NCI-H2171 treated with DMSO at 0.1 percent for 48 hours (cell line): ENCODE results near the gene CNTN5.
A peak's percentile ranks its signal among the peaks of the same experiment; 100 is the strongest.
"Not testable (repeated sequence)": the region's sequence is repeated elsewhere in the genome, so short reads cannot be mapped to it uniquely, and the experiment has no call there.

Experiments
- DNase-seq: peaks from one replicate; lab custom pipeline; 2025; lab: John Stamatoyannopoulos, UW

Gene CNTN5

DNA sequence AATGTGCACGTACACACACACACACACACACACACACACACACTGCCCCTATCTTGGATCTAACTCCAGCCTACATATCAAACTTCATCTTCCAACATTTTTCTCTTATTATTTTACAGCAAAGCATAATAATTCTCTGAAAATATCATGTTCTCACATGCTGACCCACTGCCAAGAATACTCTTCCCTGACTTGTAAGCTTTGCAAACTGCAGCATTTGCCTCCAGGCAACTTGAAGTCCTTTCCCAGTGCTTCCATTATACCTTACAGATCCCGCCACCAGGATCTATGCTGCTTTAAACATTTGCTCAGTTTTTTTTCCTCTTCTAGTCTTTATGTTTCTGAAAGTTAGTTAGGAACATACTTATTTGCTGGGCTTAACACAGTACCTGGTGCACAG, 1183.0 kb downstream of the CNTN5 start:
- DNase-seq = no peak

DNA sequence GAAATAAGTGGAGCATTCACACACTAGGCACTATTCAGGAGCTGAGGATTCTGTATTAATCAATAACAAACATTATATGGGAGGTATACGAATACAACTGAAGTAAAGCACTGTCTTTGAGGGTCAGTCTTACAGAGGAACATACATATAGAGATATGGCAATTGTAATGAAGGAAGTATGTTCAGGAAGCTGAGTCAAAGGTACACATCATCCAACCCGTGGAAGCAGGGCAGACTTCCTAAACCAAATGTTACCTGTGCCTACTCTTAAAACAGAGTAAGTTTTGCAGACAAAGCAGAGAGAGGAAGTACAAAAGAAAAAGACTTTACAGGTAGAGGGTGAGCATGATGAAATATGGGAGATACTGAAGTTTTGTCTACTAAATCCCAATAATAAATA, 1185.2 kb downstream of the CNTN5 start:
- no peak for DNase-seq

GRCh38 chr11:100208207-100208606, 1187.5 kb downstream of the CNTN5 start:
- DNase-seq = no peak

- DNase-seq = no peak
These were observed 1194.0 kb downstream of the CNTN5 start for GRCh38 chr11:100214791-100215190.

- no peak for DNase-seq
These were observed 1200.1 kb downstream of the CNTN5 start for GRCh38 chr11:100220801-100221200.

GRCh38 chr11:100221791-100222190, 1201.0 kb downstream of the CNTN5 start:
- DNase-seq = no peak

DNA sequence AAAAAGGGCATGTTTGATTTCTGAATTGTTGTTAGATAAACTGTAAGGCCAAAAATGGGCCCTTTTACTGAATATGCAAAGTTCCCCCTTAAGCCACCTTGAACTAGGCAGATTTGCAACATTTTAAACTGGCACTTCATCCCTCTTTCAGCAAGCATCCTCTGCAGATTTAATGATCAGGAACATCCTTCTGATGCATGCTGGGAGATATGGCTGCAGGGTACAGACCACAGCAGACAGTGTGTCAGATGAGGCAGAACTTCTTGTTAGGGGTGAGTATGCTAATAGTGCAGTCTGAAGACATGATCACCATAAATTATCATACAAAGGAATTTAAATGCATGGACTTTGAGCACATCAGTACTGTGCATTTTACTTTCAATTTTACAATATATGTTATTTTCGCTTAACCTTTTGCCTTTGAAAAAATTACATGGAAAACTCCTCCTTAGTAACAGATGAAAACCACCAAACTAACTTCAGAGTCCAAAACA, 1203.8 kb downstream of the CNTN5 start:
- DNase-seq = no peak

- no peak for DNase-seq
These were observed 1208.3 kb downstream of the CNTN5 start for GRCh38 chr11:100229086-100229485.

GRCh38 chr11:100232006-100232405, 1211.3 kb downstream of the CNTN5 start:
- DNase-seq = no peak

DNA sequence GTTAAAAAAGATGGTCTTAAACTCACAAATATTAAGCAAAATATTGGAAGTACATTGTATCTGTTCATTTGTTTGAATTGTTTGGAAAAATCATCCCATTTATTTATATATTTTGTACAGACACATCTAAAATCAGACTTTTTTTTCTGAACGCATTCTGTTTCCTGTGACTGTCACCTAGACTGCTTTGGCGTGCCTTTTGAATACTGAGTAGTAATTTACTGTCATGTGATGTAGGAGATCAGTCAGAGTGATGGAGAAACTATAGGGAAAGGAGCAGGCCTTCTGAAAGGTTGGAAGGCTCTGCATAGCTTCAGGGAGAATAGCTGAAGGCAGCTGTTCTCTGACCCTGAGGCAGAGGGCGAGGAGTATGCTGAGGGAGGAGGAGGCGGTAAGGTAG, 1214.3 kb downstream of the CNTN5 start:
- no peak for DNase-seq

DNA sequence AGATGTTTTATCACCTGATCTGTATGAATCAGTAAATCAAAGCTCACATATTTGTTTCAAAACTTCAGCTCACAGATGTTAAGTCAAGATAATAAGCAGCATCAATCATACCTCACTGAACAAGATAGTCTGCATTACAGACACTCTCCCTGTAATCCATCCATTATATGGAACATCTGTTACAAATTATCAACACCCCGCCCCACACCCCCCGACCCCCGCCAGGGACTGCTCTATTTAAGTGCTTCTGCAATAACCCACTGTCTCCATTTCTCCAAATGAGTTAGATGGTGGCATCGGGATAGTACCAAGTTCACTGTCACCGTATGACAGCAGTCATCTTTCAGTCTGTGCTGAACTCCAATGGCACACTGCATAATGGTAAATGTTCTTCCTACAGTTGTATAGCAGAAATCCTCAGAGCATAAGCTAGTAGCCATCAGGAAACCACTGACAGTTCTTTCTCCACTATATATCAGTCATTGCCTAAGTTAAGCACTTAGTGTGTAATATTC, 1219.3 kb downstream of the CNTN5 start:
- DNase-seq = peak; percentile 89

- DNase-seq = no peak
These were observed 1227.0 kb downstream of the CNTN5 start for GRCh38 chr11:100247704-100248103.

DNA sequence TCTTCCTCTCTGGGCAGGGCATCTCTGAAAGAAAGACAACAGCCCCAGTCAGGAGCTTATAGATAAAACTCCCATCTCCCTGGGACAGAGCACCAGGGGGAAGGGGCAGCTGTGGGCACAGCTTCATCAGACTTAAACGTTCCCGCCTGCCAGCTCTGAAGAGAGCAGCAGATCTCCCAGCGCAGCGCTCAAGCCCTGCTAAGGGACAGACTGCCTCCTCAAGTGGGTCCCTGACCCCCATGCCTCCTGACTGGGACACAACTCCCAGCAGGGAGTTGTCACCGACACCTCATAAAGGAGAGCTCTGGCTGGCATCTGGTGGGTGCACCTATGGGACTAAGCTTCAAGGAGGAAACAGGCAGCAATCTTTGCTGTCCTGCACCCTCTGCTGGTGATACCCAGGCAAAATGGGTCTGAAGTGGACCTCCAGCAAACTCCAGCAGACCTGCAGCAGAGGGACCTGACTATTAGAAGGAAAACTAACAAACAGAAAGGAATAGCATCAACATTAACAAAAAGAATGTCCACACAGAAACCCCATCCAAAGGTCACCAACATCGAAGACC, 1236.6 kb downstream of the CNTN5 start:
- DNase-seq = not testable (repeated sequence)

DNA sequence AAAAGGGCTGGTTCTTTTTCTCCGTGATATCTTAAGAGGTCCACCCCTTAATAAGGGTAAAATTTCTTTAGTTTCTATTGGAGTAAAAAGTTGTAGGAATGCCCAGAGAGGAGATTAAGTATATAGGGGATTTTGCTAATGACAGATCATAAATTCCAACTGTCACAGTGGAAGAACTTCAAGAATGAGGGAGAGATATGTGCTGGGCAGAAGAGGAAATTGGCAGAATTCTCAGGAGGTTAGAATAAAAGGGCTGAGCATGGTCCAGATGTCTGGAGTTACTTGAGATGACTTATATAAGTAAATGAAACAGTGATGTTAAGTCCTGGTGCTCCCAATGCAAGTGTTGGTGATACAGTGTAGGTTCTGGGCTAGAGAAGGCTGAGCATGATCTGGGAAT, 1248.8 kb downstream of the CNTN5 start:
- no peak for DNase-seq

GRCh38 chr11:100273066-100273815, 1252.5 kb downstream of the CNTN5 start:
- DNase-seq = no peak

GRCh38 chr11:100274466-100274865, 1253.7 kb downstream of the CNTN5 start:
- DNase-seq = not testable (repeated sequence)

DNA sequence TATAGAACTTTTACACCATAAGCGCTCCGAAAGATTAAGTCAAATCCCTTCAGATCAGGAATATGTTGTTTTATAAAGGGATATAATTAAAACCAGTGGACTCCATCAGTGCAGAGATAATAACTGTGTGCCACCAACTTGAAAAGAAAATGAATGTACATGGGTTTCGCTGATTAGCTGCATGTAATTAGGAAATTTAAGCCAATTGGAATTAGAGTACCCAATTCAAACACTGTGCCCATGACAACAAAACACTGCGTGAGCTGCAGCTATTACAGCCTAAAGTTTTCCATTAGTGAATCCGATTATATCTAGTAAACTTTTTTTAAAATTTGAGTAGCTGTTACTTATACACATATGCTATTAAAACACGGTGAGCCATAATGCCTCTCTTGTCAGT, 1274.0 kb downstream of the CNTN5 start:
- DNase-seq = no peak

DNA sequence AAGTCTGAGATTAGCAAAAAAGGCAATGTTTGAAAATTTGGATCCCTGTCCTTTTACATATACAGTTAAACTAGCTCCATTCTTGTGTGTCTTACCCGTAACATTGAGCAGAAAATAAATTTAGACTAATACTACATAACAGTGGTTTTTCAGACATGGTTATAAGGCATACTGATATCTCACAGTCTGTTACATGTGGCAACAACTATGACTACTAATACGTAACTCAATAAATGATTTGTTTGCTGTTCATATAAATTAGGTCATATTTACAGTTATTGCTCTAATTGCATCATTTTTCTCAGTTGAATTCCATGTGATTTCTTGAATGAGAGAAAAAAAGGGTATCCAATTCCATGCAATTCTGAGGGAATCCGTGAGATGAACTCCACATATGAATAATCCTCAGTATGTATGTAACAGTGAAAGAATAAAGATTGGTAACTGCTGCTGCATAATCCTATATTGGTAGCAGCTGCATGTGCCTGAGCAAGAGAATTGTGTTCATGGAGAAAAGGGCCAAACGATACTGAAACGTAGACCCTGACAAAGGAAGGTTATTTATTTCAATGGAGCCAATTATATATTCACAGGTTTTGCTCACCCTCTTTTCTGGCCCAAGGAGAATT, 1275.4 kb downstream of the CNTN5 start:
- DNase-seq = no peak

- DNase-seq = no peak
These were observed 1276.8 kb downstream of the CNTN5 start for GRCh38 chr11:100297516-100297915.

DNA sequence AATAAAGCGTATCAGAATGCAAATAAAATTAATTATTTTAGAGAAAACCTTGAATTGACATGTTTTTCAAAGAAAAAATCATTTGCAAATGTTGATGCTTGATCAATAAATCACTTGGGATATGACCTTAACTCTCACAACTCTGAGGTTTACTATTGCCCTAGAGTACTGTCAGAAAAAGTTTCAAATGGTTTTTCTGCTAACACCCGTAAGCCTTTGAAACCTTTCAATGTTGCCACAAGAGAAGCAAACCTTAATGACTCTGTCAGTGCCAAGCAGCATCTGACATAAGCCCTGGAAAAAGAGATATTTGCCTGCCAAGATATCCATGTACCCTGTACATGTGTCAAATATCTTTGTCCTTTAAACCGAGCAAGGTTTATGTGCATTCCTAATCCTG, 1282.1 kb downstream of the CNTN5 start:
- DNase-seq = no peak

- no peak for DNase-seq
These were observed 1283.1 kb downstream of the CNTN5 start for GRCh38 chr11:100303897-100304296.

DNA sequence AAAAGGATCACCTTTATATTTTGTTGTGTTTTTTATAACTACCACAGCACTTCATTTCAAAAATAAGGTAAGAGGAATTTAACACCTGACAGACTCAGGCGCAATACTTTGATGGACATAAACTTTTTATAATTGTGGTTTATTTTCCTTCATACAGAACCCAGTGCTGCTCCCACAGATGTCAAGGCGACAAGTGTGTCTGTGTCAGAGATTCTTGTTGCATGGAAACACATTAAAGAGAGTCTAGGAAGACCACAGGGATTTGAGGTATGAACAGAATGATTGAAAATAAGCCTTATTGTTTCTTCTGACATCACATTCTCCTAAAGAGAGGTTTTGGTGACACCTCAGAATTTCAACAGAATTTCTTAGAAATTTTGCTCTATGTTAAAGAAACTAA, 1287.5 kb downstream of the CNTN5 start:
- no peak for DNase-seq

DNA sequence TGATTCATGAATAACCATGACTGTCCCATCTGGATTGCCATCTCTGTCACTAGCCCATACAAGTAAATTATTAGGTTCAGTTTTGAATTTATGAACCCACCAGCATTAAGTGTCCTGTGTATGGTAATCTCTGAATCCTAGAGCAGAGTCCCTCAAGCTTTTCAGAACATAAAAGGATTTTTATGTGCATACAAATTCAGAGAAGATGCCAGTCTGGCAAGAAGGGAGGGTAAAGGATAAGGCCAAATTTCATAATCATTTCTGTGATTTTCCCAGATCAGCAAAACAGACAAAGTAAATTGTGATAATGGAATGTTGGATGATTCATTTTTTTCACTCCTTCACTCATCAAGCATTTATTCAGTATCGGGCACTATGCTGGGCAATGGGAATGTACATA, 1295.2 kb downstream of the CNTN5 start:
- no peak for DNase-seq
